GM06990 (cell line): Measurements from ENCODE around the gene EGLN3.

Source experiments
- DNase-seq: peaks from one replicate; pipeline ENCODE4 v3.0.0-alpha.2; 2011; ENCODE audit not compliant: insufficient read length; ENCODE audit errors: extremely low read depth
- H3K27me3 ChIP-seq: replicated peaks from 2 replicates; pipeline ENCODE4 v1.6.0; 2011; ENCODE audit warnings: low read length; ENCODE audit not compliant: control insufficient read depth, insufficient read depth
- H3K36me3 ChIP-seq: 2 replicates; pipeline ENCODE4 v1.5.1; 2011; ENCODE audit warnings: low read length; ENCODE audit not compliant: control insufficient read depth, insufficient read depth
- H3K4me3 ChIP-seq: replicated peaks from 2 replicates; pipeline ENCODE4 v1.5.1; 2011; ENCODE audit warnings: low read depth, mild to moderate bottlenecking, control low read depth, low read length
- TF ChIP-seq, protein P1 (sequence below): IDR thresholded peaks from 2 replicates; pipeline ENCODE4 v1.5.1; 2011; ENCODE audit warnings: low read length, control low read depth, mild to moderate bottlenecking, inconsistent platforms; ENCODE audit not compliant: insufficient read depth, poor library complexity, severe bottlenecking

Gene EGLN3

DNA sequence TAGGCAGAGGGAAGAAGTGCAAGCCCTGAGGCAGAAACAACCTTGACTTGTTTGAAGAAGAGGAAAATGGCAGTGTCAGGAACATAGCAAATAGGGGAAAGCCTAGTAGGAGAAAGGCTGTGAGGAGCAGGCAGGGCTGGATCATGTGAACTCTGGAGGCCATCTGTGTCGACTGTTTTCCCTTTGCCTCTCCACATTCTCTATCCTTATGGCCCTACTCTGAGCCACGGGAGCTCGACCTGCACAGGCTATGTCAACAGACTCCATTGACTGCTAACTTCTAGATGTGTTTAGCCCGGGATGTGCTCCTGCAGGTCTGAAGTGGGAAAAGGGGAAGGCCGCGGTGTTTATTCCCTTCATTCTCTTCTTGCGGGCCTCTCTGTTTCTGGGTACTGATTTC is 35.2 kb downstream of the EGLN3 start:
- Histone ChIP-seq H3K36me3 (no peaks in the 10 kb centered on the region), H3K27me3 (no peaks in the 10 kb centered on the region), H3K4me3 (no peak overlapping the region)
- DNase-seq: no peak
- TF ChIP-seq, protein P1, sequence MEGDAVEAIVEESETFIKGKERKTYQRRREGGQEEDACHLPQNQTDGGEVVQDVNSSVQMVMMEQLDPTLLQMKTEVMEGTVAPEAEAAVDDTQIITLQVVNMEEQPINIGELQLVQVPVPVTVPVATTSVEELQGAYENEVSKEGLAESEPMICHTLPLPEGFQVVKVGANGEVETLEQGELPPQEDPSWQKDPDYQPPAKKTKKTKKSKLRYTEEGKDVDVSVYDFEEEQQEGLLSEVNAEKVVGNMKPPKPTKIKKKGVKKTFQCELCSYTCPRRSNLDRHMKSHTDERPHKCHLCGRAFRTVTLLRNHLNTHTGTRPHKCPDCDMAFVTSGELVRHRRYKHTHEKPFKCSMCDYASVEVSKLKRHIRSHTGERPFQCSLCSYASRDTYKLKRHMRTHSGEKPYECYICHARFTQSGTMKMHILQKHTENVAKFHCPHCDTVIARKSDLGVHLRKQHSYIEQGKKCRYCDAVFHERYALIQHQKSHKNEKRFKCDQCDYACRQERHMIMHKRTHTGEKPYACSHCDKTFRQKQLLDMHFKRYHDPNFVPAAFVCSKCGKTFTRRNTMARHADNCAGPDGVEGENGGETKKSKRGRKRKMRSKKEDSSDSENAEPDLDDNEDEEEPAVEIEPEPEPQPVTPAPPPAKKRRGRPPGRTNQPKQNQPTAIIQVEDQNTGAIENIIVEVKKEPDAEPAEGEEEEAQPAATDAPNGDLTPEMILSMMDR: no peak

DNA sequence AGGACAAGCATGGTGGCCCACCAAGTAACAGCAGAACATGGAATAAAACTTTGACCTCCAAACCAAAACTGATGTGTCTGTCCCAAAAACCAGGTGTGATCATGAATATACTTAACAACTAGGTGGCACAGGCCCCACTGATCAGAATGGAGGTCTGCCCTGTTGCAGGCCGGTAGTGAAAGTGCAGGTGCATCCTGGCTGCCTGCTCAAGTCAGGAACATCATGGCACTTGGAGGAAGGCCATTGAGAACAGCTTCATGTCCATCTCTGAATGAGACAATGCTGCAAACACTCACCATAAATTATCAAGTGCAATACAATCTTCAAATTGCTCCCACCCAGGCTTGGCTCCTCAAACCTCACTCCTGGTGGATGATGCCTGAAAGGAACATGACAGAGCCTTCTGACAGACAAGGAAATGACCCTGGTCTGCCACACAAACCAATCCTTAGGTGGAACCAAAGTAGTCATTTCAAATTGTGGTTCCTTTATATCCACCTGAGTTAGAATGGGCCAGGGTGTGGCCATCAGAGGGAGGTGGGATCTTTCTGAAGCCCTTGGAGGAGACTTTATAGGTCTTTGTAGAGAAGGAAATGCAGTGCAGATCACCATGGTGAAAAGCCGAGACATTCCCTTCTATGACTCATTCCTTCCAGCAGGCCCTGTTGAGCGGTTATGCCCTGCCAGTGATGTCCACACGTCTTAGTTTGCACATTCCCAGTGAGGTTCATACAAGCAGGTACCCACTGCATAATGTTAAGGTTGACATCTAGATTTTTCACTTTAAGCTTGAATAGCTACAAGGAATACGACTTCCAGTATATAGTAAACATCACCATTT is 36.0 kb downstream of the EGLN3 start:
- TF ChIP-seq, protein P1: no peak
- no peak overlapping the region for H3K4me3 ChIP-seq
- H3K36me3 ChIP-seq: no peaks in the 10 kb centered on the region
- H3K27me3 ChIP-seq: no peaks in the 10 kb centered on the region
- DNase-seq: no peak

DNA sequence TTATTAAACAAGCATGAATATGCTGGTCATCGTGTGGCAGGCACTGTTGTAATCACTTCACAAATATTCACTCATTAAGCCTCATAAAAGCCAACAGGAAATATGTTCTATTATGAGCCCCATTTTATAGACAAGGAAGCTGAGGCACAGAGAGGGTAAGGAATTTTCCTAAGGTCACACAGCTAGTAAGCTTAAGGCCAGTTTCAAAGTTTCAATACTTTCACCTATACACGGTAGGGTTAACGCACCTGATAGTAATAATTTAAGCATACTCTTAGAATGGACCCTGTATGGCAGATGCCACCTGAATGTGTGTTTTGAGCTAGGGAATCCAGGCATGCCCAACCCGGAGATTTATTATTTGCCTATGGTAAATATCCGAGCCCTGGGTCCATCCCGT is 39.8 kb downstream of the EGLN3 start:
- TF ChIP-seq, protein P1: no peak
- DNase-seq: no peak
- Histone ChIP-seq H3K27me3 (no peaks in the 10 kb centered on the region), H3K4me3 (no peak overlapping the region), H3K36me3 (no peaks in the 10 kb centered on the region)

DNA sequence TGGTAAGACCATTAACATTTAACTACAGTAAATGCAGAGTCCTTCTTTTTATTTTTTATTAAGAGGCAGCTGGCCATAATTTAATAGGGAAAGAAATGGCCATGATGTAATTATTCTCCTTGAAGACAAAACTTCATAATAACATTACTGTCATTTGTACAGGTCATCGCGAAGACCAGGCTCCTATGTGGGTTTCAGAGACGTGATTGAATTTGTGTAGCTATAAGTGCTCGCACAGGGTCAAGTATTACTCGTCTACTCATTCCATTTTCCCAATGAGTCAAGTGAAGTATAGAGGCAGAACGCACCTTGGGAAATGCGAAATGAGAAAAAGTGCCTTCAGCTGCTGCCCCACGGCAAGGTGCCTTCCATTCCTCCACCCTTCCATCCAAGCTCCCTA is 40.4 kb downstream of the EGLN3 start:
- Histone ChIP-seq H3K27me3 (no peaks in the 10 kb centered on the region), H3K4me3 (no peak overlapping the region), H3K36me3 (no peaks in the 10 kb centered on the region)
- TF ChIP-seq, protein P1: no peak
- no peak for DNase-seq

DNA sequence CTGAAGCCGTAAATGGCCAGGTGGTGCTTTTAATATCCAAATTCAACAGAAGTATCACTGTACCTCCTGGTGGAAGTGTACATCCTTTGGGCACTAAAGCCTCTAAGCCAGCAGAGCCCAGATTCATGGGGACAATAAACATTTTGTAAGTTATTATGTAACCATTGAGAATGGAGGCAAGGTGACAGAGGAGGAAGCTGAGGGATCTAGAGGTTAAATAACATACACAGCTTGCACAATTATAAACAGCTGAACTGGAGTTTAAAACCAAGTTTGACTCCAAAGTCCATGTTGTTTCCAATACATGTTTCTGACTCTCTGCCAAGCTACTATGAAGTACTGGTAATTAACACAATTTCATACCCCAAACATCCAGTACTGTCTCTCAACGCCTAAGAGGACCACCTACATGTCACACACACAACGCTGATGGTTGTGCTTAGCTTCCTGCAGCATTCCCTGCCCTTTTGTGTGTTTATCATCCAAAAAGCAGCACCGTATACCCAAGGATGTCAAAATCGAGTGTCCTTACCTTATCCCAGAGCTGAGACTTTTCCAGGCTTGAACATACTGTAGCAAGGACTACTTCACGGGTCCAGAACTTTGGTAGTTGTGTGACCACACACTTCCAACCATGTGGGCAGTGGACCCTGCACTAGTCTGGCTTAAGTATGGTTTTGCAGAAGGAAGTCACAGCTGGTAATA is 41.3 kb downstream of the EGLN3 start:
- Histone ChIP-seq H3K27me3 (no peaks in the 10 kb centered on the region), H3K4me3 (no peak overlapping the region), H3K36me3 (no peaks in the 10 kb centered on the region)
- TF ChIP-seq, protein P1: no peak
- no peak for DNase-seq
